Renal cortical epithelial cell (primary cell): Measurements from ENCODE around the gene INHBE. TPM values are rescaled to one million over a fixed set of nuclear protein-coding genes. Genes with fewer than 3 reads are reported as not detected.
"Not testable (repeated sequence)": the region's sequence is repeated elsewhere in the genome, so short reads cannot be mapped to it uniquely, and the experiment has no call there.

Source experiments
- DNase-seq: peaks from one replicate; pipeline ENCODE4 v3.0.0-alpha.2; 2011; ENCODE audit warnings: low read depth
- total RNA-seq: library from RNA; depleted of rRNA; stranded (reverse); fragments of >200 nt; gene quantifications from 2 replicates; pipeline ENCODE4 v1.2.3, GENCODE V29; 2014

The INHBE gene, protein sequence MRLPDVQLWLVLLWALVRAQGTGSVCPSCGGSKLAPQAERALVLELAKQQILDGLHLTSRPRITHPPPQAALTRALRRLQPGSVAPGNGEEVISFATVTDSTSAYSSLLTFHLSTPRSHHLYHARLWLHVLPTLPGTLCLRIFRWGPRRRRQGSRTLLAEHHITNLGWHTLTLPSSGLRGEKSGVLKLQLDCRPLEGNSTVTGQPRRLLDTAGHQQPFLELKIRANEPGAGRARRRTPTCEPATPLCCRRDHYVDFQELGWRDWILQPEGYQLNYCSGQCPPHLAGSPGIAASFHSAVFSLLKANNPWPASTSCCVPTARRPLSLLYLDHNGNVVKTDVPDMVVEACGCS
- 1.0 and 3.1 TPM in 2 replicates for total RNA-seq

GRCh38 chr12:57454566-57455373 lies at the start of gene INHBE:
Gene INHBE (plus strand): TSS chr12:57455307. CDS start chr12:57455537, 230 bp downstream.
- DNase-seq, result peak; percentile 70

- DNase-seq, result no peak
Measured at GRCh38 chr12:57410534-57410933, 44.6 kb upstream of the INHBE start.

DNA sequence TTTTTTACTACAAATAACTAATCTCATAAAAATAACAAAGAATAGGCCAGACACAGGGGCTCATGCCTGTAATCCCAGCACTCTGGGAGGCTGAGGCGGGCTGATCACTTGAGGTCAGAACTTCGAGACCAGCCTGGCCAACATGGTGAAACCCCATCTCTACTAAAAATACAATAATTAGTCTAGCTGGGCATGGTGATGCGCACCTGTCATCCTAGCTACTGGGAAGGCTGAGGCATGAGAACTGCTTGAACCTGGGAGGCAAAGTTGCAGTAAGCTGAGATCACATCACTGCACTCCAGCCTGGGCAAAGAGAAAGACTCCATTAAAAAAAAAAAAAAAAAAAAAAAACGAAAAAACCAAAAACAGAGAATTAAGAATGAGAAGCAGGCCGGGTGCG lies 40.9 kb upstream of the INHBE start:
- not testable (repeated sequence) for DNase-seq

DNA sequence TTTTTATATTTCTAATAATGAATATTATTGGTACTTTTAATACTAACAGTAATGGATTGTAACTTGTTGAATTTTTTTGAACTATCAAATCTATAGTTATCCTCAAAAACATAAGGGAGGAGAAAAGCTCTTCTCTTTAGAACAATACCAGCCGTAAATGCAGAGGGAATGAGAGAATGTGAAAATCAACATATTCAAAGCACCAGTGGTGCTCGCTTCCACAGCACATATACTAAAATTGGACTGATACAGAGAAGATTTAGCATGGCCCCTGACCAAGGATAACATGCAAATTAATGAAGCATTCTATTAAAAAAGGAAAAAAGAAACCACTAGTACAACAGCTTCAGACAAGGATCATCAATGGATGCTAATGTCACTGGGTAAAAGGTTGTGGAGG lies 40.0 kb upstream of the INHBE start:
- no peak for DNase-seq

DNA sequence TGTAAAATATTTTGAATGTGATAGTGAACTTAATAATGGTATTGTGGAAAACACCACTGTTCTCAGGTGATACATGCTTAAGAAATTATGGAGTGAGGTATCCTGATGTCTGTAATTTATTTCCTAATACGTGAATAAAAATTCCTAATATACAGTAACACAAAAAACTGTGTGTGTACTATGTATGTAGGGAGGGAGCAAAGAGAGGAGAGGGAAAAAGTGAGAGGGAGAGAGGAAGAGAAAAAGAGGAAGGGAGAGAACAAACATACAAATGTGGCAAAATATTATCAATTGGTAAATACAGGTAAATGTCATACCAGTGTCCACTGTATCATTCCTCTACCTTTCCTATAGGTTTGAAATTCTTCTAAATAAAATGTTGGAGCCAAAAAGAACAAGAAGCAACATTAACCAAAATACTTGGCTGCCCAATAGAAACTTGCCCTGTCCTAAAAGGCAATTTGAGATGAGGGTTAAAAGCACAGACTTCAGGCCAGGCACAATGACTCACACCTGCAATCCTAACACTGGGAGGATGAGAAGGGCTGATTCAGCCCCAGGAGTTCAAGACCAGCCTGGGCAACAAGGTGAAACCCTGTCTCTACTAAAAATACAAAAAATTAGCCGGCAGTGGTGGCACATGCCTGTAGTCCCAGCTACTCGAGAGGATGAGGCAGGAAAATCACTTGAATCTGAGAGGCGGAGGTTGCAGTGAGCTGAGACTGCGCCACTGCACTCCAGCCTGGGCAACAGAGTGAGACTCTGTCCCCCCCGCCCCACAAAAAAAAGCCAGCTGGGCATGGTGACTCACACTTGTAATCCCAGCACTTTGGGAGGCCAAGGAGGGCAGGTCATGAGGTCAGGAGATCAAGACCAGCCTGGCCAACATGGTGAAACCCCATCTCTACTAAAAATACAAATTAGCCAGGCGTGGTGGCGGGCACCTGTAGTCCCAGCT lies 38.8 kb upstream of the INHBE start:
- DNase-seq, result peak; percentile 38

DNA sequence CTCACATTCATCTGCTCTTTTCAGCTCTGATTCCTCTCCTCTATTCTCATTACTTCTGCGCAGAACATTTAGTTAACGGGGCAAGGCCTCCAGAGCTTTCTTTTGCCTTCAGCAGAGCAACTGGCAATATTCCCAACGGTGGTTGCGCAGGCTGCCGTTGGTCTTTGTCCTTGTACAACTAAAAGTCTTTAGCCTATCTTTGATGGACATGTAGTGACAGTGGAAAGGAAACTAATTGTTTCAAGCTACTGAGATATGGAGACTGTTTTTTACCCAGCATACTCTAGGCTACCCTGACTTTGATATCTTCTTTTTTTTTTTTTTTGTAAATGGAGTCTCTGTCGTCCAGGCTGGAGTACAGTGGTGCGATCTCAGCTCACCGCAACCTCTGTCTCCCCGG lies 36.9 kb upstream of the INHBE start:
- no peak for DNase-seq

DNA sequence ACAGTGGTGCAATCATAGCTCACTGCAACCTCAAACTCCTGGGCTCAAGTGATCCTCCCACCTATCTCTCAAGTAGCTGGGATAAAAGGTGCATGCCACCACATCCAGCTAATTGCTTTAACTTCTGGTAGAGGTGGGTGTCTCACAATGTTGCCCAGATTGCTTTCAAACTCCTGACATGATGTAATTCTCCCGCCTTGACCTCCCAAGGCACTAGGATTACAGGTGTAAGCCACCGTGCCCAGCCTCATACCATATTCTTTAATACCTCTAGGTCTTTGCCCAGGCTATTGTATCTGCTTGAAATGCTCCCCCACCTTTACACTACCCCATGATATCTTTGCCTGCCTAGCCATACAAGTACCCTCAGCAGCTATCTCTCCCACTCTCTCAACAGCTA lies 35.6 kb upstream of the INHBE start:
- no peak for DNase-seq

DNA sequence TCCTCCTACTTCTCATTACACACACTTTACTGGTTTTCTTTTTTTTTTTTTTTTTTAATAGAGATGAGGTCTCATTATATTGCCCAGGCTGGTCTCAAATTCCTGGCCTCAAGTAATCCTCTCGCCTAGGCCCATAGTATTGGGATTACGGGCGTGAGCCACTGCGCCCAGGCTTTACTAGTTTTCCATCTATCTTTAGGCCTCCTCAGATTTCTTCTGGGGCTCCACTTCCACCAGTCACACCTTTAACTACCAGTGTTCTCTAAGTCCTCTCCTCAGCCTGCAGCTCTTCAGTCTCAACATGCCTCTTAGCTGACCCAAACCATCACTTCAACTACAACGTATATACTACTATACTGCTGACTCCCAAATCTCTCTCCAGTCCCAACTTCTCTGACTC lies 34.6 kb upstream of the INHBE start:
- DNase-seq, result no peak

- not testable (repeated sequence) for DNase-seq
Measured at GRCh38 chr12:57426948-57427347, 28.2 kb upstream of the INHBE start.

DNA sequence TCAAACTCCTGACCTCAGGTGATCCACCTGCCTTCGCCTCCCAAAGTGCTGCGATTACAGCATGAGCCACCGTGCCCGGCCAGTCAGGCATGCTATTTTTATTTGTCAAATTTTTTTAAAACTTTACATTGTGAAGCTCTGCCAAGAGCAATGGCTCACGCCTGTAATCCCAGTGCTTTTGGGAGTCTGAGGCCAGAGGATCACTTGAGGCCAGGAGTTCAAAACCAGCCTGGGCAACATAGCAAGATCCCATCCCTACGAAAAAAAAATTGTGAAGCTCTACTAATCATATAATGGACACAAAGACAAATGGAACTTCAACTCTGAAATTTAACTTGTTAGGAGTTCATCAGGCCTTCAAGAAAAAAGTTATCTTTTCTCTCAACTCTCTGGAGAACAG lies 26.1 kb upstream of the INHBE start:
- DNase-seq, result no peak

- peak; percentile 27 for DNase-seq
Measured at GRCh38 chr12:57429473-57430111, 25.5 kb upstream of the INHBE start.

DNA sequence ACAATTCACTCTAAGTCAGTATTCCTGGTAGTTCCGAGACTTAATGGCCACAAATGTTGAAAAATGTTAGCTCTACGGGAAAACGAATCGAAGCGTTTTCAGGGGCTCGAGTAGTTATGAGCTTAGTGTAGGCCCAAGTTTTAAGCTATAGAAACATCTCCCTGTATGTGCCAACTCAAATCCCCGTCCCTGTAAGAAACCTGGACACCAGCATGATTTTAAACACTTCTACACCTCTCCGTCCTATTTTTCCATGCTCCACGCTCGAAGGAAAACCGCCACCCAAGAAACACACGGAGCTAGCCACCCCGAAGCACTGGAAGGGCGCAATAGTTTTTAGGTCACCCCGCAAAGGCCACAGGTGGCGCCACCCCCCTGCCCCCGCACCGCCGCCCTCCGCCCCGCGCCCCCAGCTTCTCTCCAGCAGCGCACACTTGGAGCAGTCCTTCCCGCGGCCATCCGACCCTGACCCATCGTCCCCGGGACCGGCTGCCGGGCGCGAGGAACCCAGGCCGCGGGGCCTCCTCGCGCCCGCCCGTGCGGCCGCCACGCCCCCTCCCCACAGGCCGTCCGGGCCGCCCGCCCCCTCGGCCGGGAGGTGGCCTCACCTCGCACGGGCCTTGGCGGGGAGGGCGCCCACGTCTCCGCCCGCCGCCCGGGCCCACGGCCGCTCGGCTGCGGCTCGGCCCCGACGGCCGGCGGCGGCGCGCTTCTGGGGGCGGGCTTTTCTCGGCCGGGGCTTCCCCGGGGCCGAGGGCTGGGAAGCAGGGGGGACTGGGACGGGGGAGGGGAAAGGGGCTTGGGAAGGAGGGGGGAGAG lies 24.8 kb upstream of the INHBE start:
- no peak for DNase-seq

GRCh38 chr12:57430931-57431566 lies 24.1 kb upstream of the INHBE start, which contains the start of gene R3HDM2:
Gene R3HDM2 (minus strand): TSS chr12:57431043. CDS start chr12:57310428, 120,615 bp downstream.
- peak; percentile 78 for DNase-seq

- peak; percentile 18 for DNase-seq
Measured at GRCh38 chr12:57431654-57432188, 23.4 kb upstream of the INHBE start.

DNA sequence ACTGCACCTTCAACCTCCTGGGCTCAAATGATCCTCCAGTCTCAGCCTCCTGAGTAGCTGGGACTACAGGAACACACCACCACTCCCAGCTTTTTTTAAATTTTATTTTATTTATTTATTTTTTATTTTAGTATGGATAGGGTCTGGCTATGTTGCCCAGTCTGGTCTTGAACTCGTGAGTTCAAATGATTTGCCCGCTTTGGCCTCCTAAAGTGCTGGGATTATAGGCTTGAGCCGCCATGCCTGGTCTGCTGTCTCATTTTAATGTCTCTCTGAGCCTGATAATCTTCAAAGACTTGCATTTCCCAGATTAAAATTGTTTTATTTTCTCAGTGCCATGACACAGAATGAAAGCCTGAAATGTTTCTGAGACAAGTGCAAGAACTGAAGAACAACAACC lies 21.7 kb upstream of the INHBE start:
- no peak for DNase-seq

DNA sequence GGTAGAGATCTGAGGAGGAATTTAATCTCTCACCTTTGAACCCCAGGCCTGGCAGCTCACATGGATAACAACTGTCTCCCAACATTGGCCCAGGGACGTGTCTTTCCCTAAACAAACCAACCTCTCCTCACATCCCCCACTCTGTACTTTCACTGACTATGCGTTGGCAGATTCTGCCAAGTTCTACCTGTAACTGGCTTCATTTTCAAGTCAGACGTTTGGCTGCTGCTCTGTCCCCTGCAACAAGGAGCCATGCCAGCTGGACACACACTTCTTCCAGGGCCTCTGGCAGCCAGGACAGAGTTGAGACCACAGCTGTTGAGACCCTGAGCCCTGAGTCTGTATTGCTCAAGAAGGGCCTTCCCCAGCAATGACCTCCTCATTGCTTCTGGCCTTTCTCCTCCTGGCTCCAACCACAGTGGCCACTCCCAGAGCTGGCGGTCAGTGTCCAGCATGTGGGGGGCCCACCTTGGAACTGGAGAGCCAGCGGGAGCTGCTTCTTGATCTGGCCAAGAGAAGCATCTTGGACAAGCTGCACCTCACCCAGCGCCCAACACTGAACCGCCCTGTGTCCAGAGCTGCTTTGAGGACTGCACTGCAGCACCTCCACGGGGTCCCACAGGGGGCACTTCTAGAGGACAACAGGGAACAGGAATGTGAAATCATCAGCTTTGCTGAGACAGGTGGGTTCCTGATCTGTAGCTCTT lies 20.4 kb upstream of the INHBE start, which contains the start of gene INHBC:
INHBC (plus strand) TSS at position 268 of the 707 bp plus-strand sequence; CDS start at position 371, 103 bp downstream.
- DNase-seq, result peak; percentile 29

GRCh38 chr12:57435293-57435692 lies 19.8 kb upstream of the INHBE start:
- no peak for DNase-seq

DNA sequence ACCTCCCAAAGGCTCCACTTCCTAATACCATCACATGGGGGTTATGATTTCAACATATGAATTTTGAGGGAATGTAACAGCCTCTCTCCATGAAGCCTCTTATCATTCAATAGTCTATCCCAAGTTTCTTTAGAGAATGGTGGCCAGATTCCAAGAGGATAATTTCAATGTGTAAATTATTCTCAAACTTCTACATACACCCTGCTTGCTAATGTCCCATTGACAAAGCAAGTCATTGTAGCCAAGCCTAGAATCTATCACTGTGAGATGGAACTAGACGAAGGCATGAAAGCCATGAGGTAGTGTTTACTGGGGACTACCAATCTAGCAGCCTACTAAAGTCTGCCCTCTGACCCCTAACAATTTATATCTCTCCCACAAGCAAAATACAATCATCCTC lies 16.7 kb upstream of the INHBE start:
- no peak for DNase-seq

GRCh38 chr12:57439762-57440266 lies 15.3 kb upstream of the INHBE start:
- DNase-seq, result no peak
